GM06990 (cell line): ENCODE data around the gene ITPKA.

Source experiments
- DNase-seq: peaks from one replicate; pipeline ENCODE4 v3.0.0-alpha.2; 2011; ENCODE audit not compliant: insufficient read length; ENCODE audit errors: extremely low read depth
- H3K27me3 ChIP-seq: replicated peaks from 2 replicates; pipeline ENCODE4 v1.6.0; 2011; ENCODE audit warnings: low read length; ENCODE audit not compliant: control insufficient read depth, insufficient read depth
- H3K36me3 ChIP-seq: 2 replicates; pipeline ENCODE4 v1.5.1; 2011; ENCODE audit warnings: low read length; ENCODE audit not compliant: control insufficient read depth, insufficient read depth
- H3K4me3 ChIP-seq: replicated peaks from 2 replicates; pipeline ENCODE4 v1.5.1; 2011; ENCODE audit warnings: low read depth, mild to moderate bottlenecking, control low read depth, low read length
- CTCF ChIP-seq: IDR thresholded peaks from 2 replicates; pipeline ENCODE4 v1.5.1; 2011; ENCODE audit warnings: low read length, control low read depth, mild to moderate bottlenecking, inconsistent platforms; ENCODE audit not compliant: insufficient read depth, poor library complexity, severe bottlenecking

ITPKA gene

DNA sequence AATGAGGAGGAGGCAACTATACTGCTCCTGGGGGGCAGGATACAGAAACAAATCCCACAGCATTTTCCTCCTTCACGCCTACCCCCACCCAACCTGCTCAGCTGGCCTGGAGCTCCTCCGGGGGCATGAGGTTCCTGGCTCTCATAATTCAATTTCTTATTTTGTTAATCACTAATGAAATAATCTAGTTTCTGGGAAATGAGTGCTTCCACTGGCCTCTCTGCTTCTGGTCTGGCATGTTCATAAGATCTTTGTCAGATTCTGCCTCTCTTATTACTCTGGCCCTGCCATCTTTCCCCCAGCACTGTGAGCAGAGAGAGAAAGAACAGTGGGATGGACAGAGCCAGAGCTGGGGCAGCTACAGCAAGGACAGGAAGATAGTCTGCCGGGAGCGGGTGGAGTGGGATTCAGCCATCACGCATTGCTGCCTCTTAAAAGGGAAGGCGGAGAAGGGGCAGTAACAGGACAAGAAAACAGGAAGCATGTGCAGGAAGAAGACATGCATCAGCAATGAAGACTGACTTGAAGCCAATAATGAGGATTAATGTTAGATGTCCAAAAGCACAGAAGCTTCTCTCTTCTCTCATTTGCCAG, 36.8 kb downstream of the ITPKA start:
- TF ChIP-seq CTCF: no peak
- Histone ChIP-seq H3K4me3 (no peak overlapping the region), H3K27me3 (no peaks in the 10 kb centered on the region), H3K36me3 (peaks cover 48% of the 10 kb centered on the region)
- no peak for DNase-seq

DNA sequence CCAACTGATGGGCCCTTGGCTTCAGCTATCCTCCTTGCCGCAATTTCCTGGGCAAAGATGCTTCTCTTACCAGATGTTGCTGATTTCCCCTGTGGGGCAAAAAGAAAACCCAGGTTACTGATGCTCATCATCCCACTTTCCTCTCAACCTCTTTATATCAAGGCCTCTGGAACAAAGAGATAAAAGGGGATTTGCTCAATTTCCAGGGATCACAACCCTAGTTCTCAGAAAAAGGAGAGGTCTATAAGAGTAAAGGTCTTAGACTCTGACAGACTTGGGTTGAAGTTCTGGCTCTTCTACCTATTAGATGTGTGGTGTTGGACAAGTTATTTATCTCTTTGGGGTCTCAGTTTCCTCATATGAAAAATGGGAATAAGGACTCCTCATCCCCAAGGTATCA, 41.9 kb downstream of the ITPKA start:
- Histone ChIP-seq H3K27me3 (no peaks in the 10 kb centered on the region), H3K4me3 (no peak overlapping the region), H3K36me3 (peaks cover 22% of the 10 kb centered on the region)
- no peak for DNase-seq
- no peak for TF ChIP-seq CTCF

DNA sequence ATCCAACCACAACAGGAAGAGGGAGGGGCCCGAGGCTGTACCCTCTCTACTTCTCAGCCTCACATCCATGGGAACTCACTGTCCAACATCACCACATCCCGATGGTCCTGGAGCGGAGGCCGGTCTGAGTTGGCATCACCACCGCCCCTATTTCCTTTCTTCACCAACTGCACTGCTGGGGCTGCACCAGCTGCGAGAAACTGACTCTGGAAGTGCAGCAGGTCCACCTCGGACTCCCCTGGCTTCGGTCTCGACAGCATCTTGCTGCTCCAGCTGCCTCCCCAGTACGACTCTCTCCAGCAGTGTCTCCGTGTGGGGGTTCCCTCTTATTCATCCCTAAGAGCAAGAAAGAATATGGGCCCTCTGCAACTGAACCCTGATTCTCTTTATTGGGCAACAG, 43.2 kb downstream of the ITPKA start:
- no peak for TF ChIP-seq CTCF
- no peak for DNase-seq
- Histone ChIP-seq H3K36me3 (peaks cover 15% of the 10 kb centered on the region), H3K4me3 (no peak overlapping the region), H3K27me3 (no peaks in the 10 kb centered on the region)

- DNase-seq: no peak
- TF ChIP-seq CTCF: no peak
- H3K36me3 ChIP-seq: no peaks in the 10 kb centered on the region
- H3K4me3 ChIP-seq: peak overlapping the region; percentile 98
- no peaks in the 10 kb centered on the region for H3K27me3 ChIP-seq
These were observed 49.8 kb downstream of the ITPKA start for GRCh38 chr15:41543521-41543870.

DNA sequence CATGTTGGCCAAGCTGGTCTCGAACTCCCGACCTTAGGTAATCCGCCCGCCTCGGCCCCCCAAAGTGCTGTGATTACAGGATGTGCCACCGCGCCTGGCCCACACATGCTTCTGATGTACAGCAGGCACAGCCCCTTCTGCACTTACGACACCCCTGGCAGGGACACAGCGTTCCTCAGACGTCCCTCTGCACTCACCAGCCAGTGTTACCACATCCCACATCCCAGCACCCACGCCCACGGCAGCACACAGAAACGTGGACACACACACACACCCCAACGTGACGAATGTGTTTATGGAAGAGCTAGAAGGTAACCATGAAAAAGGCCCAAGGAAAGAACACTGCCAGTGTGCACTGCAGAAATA, 51.0 kb downstream of the ITPKA start:
- H3K27me3 ChIP-seq: no peaks in the 10 kb centered on the region
- no peak for DNase-seq
- no peak for TF ChIP-seq CTCF
- no peaks in the 10 kb centered on the region for H3K36me3 ChIP-seq
- no peak overlapping the region; the same call in 1 of the 2 replicates for H3K4me3 ChIP-seq

DNA sequence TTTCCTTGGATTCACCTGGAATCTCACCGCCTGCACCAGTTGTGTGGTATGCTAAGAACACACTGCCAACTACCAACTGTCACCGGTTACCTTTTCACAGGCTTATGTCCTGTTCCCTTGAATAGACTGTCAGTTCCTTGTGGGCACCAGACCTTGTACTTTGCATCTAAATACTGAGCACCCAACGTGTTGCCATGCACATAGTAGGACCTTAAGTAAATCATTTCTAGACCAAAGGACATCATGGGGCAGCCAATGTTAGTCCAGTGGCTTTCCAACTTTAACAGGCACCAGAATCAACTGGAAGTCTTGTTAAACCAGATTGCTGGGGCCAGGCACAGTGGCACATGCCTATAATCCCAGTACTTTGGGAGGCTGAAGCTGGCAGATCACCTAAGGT, 51.5 kb downstream of the ITPKA start:
- Histone ChIP-seq H3K27me3 (no peaks in the 10 kb centered on the region), H3K36me3 (no peaks in the 10 kb centered on the region), H3K4me3 (no peak overlapping the region)
- no peak for DNase-seq
- TF ChIP-seq CTCF: no peak
